Eye (tissue), 1 donor: Measurements from ENCODE around the gene SHF.

Experiments
- DNase-seq: peaks from one replicate; pipeline ENCODE4 v3.0.0-alpha.2; 2015

Gene SHF

DNA sequence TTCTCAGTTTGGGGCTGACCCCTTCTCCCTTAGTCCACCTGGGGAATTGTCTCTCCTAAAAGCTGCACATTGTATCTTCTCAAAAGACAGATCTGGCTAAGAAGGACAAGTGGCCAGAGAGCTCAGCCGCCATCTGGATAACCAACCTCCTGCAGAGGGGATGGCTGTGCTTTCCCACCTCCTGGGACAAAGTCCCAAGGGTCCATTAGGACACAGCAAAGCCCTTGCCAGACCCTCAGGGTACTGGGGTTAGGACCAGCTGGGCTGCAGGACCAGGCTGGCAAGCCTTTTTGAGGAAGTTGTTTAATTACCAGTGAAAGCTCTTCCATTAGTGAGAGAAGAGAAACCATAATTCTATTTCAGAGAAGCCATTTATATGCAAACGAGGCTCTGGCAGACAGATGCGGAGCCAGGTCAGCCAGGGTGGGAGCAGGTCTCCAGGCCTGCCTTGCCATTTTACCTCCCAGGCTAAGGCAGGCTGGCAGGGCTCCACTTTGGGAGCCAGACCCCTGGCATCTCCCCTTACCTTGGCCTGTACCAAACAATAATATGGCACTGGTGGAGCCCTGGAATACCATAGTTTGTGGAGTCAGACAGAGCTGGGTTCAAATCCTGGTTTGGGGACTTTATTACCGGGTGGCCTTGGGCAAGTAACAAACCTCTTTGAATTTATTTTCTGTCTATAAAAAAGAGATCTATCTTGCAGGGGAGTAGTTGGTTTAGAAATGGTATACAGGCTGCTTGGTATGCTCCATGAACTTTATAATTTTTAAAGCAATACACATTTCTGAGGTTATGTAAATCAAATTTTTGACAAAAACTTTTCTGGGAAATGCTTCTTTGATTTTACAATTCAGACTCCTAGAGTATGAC lies 17.9 kb downstream of the SHF start:
- peak; percentile 67 for DNase-seq

DNA sequence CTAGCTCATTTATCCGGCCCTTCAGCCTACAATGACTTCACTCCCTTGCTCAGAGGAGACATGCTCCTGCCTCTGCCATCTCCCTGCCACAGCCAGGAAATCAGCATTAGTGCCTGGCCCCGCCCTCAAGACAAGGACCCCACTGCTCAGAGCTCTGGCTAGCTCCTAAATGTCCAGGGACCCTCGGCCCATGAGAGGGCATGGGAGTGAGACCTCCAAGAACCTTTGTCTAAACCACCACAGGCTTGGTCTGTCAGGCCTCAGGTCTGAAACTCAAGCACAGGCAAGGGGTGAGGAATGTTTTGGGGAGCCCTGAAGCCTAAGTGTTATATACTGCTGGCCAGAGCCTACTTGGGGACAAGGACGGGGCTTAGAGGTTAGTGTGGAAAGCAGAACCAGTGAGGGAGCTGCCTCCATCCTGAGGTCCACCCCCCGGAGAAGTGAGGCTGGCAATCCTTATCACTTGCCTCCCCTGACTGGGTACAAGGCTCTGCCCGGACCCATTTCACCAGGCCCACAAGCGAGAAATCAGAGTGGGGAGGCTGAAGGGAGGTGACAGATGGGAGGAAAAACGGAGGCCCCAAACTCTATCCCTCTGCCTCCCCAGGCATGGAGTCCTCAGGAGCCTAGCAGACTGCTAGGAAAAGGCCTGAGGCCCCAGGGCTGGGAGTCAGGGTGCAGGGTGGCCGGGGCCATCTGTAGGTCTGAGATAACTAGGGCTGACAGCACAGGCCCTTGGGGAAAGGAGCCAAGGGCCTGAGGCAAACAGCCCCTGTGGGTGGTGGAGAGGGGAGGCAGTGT lies 18.8 kb downstream of the SHF start:
- DNase-seq: no peak

DNA sequence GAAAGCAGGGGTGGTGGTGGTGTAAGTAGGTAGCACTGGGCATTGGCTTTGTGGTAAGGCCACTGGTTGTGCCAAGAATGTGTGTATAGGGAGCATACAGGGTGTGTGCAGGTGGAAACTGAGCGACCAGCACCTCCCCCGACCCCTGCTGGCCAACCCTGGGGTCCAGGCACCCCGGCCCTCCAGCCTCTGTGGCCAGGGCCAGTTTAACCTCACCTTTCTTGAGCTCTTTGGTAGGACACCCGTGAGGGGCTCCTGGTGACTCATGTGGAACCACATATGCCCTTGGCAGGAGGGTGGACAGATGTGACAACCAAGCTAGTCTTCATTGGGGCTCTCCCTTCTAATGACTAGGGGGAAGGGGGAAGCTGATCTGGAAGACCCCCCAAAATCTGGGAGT lies 19.5 kb downstream of the SHF start:
- DNase-seq: no peak

DNA sequence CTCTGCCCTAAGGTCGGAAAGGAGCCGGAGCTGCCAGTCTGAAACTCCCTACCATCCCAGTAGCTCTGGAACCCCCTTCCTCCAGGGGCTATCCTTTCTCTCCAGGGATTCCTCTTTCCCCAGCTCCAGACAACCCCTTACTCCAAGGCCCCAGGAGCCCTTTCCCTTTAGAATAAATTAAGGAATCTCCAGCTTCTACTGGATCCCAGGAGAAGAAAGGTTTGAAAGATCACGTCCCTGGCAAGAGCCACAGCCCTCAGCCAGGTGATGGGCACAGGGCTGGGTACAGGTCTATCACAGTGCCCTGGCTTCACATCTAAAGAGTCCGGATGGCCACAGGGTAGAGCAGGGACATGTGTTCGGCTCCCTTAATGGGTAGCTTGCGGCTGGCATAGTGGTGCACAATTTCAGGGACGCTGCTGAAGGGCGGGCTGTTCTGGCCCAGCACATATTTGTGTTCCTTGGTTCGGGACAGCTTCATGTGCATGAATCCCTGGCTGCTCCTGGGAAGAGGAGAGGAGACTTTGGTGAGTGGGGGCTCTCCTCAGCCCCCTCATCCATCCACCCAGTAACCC lies 20.0 kb downstream of the SHF start:
- no peak for DNase-seq

DNA sequence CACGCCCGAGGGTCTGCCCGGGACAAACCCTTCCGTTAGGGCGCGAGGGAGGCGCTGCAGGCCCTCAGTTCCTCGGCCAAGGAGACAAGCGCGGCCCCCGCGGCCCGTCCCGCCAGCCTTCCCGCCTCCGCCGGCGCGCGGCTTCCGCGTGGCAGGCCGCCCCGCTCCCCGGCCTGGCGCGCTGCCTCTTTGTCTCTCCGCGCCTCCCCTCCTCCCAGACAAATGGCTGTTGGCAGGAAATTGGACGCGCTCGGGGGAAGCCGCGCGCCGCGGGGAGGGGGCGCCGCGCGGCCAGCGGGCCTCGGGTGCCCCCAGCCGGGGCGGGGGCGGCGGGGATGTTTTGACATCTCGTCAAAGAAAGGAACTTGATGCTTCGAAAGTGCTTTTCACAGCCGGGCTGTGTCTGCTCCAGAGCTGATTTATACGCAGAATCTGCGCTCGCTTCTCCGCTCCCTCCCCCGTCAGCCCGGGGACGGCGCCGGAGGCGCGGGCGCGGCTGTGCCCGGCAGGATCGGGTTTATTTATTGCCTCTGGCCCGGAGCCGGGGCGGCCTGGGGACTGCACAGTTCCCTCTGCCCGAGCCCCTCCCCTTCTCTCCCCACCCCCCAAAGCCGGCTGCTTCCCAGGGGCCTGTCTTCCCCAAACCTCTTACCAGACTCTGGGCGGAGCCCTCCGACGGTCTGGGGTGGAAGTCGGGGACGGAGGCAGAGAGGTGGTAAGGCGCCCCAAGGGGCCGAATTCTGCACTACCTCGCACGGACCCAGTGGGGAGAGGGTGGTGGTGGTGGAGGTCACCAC lies 20.7 kb downstream of the SHF start:
- peak; percentile 92 for DNase-seq

DNA sequence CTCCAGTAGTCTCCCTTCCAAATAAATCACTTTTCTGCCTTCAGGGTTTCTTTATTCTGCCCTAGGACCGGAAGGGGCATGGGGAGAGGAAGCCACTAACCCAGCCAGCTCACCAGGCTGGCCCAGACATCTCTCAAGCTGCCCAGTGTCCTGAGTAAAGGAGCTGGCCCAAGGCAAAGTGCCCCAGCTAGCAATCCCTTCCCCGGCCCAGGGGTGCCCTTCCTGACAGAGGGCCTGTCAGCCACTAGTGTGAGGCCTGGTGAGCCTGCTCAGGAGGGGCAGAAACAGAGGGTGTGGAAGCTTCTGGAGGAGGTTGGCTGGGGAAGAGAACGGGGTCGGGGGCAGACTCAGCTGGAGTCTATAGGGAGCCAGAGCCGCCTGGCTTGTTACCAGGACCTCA lies 22.2 kb downstream of the SHF start:
- DNase-seq: no peak

DNA sequence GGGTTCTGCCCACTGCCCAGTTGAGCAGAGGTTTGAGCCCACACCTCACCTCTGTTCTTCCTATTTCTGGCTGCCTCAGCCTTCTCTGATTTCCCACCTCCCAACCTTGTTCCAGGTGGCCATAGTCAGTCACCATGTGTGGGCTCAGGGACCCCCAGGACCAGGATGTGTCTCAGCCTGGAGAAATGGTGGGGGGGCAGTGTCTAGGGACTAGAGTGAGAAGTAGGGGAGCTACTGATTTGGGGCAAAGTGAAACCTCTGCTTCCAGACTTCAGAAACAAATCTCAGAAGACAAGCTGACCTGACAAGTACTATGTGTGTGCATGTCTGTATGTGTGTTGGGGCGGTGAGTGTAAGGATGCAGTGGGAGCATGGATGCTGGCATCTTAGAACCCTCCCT lies 22.9 kb downstream of the SHF start:
- no peak for DNase-seq

DNA sequence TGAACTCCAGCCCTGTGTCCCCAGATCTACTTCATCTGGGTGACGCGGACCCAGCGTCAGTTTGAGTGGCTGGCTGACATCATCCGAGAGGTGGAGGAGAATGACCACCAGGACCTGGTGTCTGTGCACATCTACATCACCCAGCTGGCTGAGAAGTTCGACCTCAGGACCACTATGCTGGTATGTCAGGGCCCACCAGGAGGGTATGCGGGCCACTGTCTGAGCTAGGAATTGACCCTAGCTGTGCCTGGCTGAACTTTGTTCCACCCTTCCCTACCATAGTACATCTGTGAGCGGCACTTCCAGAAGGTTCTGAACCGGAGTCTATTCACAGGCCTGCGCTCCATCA lies 24.3 kb downstream of the SHF start:
- DNase-seq: no peak

DNA sequence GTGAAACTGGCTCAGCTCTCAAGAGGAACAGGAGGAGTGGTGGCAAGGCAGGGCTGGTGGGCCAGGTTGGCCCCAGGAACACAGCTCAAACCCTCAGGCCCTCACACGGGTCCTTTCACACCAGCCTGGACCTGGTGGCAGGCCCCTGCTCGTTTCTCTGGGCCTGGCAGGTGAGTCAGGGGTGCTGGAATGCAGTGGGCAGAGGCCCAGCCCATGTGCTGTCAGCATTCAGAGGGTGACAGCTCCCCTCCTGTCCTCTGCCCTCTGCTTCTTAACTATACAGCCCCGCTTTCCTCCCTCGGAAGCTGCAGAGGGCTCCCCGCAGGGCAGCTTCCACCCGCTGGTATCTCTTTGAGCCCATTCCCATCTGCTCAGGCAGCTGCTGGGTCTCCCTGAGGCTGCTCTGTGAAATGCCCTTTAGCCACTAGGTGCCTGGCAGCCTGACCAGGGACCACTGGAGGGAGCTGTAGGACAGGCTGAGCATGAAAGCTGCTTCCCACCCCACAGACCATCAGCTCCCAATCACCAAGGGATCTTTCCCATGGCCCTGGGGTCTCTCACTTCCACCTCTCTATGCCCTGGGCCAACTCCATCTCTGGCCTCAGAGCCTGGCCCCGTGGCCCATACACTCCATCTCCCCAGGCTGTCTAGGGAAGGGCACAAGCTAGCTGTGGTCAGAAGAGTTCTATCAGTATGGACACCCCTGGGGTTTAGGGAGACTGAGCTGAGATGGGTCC lies 24.8 kb downstream of the SHF start:
- peak; percentile 94 for DNase-seq

DNA sequence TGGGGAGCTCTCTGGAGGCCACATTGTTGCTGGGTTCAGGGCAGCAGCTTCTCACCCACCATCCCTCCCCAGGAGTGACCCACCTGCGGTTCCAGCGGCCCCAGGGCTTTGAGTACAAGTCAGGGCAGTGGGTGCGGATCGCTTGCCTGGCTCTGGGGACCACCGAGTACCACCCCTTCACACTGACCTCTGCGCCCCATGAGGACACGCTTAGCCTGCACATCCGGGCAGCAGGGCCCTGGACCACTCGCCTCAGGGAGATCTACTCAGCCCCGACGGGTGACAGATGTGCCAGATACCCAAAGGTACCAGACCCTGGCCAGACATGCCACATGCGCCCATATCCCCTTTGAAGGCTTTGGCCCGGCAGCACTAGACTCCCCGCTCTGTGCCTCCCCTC lies 26.1 kb downstream of the SHF start:
- no peak for DNase-seq

DNA sequence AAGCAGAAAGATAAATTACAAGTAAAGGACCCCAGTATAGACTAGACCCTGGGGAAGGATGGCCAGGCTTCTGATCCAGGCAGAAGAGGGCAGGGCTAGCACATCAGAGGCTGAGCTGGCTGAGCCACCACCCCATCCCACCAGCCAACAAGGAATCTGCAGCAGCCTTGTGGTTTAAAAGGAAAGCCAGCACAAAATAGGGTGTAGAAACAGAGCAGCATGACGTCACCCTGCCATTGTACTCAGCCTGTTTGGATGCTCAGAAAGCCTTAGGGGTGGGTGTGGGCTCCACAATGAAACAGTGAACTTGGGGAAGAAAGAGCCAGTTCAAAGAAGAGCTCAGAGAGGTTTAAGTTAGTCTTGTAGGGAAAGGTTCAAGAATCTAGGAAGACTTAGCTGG lies 29.8 kb downstream of the SHF start:
- DNase-seq: no peak

DNA sequence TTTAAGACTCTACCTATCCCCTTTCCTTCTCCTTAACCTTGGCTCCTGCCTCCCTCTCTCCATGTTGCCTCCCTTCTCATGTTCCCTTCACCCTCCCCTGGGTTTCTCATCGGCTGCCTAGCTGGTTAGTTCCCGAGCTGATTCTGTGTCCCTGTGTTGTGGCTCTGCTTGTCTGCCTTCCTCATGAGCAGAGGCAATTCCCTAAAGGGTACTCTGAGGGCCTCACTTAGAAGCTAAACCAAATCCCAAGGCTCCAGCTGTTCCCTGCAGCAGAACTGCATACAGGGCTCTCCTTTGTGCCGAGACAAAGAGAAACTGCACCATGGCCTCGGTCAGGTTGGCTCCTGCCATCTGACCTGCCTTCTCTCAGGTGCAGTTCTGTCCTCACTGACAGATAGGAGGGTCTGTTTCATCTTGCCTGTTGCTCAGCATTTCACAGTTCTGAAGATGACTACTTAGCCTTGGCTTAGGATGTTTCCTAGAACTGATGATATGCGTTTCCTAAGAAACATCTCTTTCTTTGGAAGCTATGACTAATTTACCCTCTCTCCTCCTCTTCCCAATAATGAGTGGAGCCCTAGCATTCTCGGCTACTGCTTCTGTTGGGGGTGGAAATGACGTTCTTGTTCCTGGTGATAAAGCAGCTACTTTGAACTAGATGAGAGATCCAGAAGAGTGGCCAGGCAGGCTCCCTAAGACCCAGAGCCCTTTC lies 30.9 kb downstream of the SHF start:
- DNase-seq: no peak

DNA sequence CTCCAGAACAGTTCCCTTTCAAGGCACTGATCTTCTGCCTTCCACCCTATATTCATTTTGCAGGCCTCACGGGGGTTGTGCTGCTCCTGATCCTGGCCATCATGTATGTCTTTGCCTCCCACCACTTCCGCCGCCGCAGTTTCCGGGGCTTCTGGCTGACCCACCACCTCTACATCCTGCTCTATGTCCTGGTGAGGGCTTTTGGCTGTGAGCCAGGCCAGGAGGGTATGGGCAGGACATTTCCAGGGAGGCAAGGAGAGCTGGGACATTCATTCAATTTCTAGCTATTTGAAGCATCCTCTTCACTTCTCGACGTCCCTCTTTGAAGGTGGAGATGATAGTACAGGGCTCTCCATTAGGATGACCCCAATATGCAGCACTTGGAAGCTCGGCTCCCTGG lies 32.0 kb downstream of the SHF start:
- DNase-seq: no peak

DNA sequence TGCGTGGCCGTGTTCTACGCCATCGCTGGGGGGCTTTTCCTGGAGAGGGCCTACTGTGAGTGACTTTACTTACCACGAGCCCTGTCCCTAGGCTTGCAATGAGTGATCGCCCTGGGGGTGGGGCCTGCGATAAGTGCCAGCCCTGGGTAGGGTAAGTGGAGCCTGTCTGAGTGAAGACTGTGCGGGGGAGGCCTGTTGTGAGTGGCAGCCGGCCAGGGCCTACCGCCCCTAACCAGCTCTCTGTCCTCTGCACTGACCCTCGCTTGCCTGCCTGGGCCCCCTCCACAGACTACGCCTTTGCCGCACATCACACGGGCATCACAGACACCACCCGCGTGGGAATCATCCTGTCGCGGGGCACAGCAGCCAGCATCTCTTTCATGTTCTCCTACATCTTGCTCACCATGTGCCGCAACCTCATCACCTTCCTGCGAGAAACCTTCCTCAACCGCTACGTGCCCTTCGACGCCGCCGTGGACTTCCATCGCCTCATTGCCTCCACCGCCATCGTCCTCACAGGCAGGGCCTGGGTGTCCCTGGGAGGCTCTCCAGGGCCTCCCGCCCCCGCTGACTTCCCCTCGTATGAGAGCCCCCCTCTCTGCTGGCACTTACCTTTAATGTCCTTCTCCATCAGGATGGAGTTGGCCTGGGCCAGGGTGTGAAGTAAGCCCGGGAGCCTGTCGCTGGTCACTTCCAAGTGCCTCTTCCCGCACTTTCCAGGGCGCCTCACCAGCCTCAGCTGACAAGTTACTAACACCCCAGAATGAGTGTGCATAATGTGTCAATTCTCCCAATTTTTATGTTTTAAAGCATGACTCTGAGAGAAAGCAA lies 35.6 kb downstream of the SHF start:
- DNase-seq: no peak

DNA sequence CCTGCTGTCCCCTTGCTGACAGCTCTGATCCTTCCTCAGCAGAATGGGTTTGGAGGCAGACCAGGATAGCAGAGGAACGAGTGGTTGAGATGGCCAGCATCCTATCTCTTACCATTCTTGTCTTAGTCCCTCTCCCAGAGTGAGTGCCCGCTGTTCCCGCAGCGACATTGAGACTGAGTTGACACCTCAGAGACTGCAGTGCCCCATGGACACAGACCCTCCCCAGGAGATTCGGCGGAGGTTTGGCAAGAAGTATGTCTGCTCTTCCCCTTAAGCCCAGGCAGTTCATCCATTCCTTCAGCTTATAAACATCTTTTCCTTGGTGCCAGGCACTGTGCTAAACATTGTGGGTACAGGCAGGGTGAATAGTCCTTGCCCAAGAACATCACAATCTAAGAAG lies 36.8 kb downstream of the SHF start:
- DNase-seq: no peak

DNA sequence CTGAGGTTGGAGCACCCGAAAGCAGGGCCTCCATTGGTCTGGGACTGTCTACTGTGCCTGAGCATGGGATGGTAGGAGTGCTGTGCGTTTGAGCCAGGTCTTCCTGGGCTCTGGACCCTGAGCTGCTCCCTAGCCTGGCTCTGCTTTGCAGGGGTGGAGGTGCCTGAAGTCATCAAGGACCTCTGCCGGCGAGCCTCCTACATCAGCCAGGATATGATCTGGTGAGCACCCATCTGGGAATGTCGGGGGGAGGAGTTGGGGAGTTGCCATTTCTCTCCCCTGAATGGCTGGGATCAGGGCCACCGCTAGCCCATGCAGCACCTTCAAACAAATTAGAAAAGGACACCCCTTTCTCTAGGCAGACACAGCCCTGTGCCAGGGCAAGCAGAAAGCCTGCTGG lies 37.3 kb downstream of the SHF start:
- no peak for DNase-seq

DNA sequence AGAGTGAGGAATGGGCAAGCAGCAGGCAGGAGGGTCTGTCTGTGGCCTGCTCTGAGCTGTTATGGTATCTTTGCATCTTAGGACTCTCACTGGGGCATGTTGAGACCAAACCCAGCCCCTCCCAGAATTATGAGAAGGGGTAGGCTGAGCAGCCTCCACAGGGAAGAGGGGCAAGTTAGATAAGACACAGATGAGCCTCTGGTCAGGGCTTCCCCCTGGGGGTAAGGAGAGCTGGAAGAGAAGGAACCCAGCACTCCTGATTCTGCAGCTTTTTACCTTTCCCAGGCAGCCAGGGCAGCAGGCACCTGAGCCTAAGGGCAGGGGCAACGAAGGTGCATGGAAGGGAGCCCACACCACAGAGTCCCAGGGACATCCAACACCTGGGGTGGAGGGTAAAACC lies 38.7 kb downstream of the SHF start:
- DNase-seq: no peak

DNA sequence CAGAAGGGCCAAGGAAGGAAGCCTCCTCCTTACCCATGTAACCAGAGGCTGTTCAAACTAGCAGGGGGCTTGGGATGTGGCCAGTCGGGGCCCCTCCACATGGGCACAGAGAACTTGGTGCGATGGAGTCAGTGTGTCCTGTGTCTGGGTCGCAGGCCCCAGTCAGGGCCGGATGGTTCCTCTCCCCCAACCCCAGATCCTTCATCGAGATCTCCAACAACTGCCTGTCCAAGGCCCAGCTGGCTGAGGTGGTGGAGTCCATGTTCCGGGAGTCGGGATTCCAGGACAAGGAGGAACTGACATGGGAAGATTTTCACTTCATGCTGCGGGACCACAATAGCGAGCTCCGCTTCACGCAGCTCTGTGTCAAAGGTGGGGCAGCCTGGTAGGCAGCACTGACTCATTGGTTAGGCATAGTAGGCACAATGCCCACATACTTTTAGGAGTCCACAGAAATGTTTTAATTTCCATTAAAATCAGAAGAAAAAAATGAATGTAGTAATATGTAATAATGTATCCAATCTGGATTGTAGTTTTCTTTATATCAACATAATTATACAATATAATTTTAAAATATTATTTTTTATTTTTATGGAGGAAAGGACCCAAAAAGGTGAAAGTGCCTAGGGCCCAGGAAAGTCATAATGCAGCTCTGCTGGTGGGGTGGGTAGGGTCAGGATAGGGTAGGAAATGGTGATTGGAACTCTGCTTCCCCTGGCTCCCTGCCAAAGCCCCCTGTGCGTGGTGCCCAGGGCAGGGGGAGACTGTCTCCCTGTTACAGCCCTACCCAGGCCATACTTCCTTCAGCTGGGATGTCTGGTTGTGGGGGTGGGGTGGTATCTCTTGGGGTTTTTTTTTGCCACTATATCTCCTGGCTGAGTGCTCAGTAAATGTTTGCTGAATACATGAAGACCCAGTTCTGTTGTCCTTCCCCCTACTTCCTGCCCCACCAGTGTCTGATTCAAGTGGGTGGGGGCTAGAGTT lies 39.4 kb downstream of the SHF start:
- no peak for DNase-seq

DNA sequence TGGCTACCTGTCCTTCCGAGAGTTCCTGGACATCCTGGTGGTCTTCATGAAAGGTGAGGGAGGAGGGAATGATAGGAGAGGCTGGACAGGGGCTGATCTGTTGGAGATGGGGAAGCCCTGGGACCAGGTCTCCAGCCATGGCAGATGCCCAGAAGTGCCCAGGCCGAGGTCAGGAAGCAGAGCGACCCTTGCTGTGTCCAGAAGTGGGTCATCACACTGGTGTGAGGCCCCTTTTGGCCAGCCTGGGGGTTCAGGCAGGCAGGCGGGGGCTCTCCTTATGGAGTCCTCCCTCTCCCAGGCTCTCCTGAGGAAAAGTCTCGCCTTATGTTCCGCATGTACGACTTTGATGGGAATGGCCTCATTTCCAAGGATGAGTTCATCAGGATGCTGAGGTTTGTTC lies 40.2 kb downstream of the SHF start:
- no peak for DNase-seq

DNA sequence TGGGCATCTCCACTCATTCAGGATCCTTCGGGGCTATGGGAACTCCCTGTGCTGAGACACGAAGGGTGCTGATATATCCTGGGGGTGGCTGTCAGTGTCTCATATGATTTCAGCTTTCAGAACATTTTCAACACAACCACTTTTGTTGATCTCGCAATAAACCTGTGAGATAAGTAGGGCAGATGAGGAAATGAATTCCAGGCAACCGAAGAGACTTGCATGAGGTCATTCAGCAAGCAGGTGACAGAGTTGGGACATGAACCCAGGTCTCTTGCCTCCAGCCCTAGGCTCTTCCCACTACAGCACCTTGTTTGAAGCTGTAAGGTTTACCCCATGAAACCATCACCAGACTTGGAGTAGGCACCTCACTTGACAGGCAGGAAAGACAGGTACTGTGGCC lies 41.4 kb downstream of the SHF start:
- DNase-seq: no peak
